GM18519 (cell line): ENCODE results near the gene GPR162.

Experiments used
- ATAC-seq: cut with Tn5 transposase; IDR thresholded peaks from one replicate; pipeline ENCODE4 v1.9.1; 2021; ENCODE audit warnings: mild to moderate bottlenecking, moderate library complexity; ENCODE audit not compliant: unreplicated experiment, low FRiP score

The GPR162 gene

DNA sequence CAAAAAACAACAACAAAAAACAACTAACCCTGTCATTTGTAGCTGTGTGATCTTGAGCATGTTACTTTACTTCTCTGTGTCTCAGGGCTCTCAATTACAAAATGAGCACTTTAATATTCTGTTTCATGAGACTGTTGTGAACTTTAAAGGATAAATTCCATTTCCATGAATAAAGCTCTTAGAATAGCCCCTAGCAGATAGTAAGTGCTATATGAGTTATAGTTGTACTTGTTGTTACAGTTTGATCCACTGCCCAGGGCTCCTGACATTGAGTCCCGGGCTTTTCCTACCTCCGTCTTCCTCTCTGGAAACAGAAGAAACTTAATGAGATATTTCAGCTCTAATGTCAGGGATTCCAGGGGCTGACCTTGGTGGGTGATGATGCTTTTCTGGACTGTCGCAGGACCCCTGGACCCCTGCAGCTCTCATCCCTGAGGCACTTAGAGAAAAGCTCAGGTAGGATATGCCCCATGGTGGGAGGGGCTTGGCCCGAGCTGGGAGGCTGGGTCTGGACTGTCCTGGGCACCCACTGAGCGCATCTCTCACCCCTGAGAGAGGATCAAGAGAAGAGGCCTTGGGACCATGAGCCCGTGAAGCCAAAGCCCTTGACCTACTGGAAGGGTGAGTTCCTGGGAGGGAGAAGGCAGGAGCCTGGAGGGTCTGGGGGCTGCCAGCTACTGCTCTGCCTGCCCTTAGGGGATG is 11.7 kb downstream of the GPR162 start:
- no peak for ATAC-seq

DNA sequence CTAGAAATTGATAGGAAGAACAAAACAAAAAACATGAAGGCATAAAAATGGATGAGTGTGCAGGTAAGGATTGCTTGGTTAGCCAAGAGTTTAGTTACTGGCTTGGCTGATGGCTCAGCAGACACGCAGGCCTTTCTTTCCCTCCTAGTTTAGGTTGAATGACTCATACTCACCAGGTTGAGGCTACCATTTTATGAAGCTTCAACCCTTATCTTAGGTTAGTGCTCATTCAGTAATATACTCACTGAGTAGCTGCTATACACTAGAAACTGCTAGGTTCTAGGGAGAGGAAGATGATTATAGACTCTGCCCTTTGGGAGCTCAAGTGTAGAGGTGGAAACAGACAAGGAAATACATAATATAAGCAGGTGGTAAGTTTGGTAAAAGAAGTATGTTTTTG is 12.6 kb downstream of the GPR162 start:
- no peak for ATAC-seq

DNA sequence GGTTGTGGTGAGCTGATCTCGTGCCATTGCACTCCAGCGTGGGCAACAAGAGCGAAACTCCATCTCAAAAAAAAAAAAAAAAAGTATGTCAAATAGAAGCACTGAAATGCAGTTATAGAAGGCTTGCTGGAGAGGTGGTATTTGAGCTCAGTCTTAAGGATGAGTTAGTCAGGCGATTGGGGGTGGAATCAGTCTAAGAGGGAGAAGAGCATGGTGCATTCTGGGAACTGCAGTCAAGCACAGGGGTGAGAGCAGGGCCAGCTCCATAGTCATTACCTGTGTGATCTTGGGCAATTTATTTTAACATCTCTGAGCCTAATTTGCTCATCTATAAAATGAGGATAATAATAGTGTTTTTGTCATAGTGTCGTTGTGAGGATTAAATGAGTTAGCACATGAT is 13.3 kb downstream of the GPR162 start:
- no peak for ATAC-seq

DNA sequence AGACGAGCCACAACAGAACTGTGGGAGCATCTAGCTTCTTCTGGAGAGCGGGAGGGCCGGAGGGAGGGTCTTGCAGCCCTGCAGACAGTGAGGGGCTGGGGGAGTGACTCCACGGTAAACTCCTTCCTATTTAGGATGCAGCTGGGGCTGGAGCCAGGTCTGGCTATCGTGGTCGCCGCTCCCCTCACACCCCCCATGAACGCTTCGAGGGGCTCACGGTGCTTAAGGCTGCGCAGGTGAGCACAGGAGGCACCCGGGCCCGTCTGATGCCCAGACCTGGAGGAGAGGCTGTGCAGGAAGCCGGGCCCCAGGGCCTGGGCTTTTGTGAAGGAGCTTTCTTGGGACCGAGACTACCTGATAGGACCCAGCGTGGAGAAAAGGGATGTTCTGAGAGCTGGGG is 15.2 kb downstream of the GPR162 start:
- ATAC-seq, result no peak

DNA sequence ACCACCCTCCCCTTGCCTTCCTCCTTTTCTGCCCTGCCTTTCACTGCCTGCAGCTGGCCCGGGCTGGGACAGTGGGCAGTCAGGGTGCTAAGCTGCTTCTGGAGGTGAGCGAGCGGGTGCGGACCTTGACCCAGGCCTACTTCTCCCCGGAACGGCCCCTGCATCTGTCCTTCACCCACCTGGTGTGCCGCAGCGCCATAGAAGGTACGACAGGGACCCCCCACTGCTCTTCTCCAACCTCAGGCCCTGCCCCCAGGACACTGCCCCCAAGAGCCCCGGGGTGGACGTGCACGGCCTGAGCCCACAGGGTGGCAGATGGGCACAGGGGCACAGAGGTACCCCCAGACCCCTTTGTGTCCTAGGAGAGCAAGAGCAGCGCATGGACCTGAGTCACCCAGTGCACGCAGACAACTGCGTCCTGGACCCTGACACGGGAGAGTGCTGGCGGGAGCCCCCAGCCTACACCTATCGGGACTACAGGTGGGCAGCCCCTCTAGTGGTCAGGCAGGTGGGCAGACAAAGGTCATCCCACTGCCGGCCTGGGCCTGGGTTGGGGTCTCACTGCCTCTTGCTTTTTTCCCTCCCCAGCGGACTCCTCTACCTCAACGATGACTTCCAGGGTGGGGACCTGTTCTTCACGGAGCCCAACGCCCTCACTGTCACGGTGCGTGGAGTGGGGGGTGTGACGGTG is 15.9 kb downstream of the GPR162 start:
- ATAC-seq, result no peak

DNA sequence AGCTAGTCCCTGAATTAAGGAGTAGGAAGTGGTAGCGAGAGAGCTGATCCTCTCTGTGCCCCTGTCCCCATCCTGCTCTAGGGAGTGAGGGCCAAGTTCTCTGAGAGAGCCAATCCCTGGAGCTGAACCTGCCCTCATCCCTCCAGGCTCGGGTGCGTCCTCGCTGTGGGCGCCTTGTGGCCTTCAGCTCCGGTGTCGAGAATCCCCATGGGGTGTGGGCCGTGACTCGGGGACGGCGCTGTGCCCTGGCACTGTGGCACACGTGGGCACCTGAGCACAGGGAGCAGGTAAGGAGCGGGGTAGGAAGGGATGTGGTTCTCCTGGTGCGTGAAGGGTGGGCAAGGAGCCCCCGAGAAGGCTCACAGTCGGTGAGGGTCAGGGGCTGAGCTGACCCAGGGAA is 17.2 kb downstream of the GPR162 start:
- ATAC-seq, result no peak

DNA sequence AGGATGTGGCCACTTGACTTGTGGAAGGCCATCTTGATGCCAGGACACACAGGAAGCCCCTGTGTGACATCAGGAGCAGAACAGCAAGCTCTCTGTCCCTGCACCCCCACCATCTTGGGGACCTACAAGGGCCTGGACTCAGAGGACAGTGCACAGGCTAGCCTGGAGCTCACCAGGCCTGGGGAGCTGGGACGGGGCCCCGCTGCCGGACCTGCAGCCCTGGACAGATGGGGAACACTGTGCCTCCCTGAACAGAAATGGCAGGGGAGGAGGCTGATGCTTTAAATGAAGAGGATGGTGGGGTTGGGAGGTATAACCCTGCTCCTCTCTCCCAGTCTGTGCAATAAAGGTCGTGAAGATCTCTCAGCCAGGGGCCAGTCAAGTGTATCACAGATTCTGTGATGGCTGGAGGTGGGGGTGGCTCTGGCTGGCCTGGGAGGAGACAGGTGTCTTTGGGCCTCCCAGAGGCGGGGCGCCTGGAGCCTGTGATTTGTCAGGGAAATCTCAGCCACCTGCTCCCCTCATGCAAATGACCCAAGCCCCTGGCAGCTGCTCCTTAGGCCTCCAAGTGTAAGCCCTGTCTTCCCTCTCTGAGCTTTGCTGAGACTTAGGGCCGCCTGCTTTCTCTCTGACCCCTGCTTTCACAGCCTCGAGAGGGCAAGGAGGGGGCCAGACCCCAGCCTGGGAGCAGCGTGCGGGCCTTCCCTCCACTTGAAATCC is 18.0 kb downstream of the GPR162 start:
- ATAC-seq, result peak; percentile 62

DNA sequence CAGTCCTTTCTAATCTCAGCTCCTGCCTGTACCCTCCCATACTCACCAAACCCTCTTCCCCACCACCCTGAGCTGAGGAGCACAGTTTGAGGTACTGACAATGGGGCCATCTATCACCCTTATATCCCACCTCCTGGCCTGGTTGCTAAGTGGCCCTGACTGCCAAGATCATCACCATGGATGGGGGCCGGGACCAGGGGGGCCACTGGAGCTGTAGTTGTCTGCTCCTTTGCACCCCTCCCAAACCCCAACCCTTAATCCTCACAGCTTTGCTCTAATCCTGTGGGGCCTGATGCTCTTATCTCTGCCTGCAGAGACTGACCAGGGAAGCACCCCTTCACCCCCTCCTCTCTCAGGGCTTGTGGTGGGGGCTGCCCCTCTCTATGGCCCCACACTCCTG is 18.7 kb downstream of the GPR162 start:
- no peak for ATAC-seq

DNA sequence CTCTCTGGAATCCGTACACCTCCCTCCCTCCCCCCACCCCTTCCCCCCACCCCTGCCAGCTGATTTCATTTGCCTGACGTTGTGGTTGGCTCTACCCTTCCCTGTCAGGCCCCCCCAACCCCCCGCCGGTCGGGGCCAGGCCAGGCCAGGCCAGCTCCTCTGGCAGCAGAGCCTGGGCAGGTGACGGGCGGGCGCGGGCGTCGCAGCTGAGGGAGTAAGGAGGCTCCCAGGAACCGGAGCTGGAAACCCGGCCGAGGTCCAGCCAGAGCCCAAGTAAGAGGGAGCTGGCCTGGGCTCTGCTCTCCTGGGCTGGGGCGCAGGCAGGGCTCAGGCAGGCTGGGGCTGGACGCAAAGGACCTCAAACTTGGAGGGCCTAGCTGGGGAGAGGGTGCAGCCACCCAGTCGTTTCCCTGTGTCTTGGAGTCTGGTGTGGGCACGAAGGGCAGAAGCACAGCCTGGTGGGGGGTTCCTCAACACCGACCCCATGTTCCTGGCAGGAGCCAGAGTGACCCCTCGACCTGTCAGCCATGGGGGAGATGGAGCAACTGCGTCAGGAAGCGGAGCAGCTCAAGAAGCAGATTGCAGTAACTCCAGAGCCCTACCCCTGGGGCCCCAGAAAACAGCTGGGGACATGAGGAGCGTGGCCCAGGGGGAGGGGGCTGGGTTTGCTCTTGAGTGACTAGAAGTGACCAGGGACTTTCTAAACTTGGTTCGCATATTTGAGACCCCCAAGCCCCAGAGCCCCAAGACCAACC is 19.3 kb downstream of the GPR162 start, which contains the start of gene GNB3:
GNB3 (plus strand) TSS at position 165 of the 755 bp plus-strand sequence; CDS start at position 528, 363 bp downstream.
- no peak for ATAC-seq

DNA sequence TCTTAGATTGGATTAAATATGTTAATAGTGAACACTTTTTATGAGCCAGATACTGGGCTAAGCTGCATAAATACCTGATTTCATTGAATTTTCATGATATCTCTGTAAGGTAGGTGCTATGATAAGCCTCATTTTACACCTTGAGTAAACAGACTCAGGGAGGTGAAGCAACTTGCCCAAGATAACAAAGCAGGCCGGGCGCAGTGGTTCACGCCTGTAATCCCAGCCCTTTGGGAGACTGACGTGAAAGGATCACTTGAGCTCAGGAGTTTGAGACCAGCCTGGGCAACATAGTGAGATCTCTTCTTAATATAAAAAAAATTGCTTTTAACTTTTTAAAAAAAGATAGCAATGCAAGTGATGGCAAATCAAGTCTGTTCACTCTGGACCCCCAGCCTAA is 20.5 kb downstream of the GPR162 start:
- ATAC-seq, result no peak

DNA sequence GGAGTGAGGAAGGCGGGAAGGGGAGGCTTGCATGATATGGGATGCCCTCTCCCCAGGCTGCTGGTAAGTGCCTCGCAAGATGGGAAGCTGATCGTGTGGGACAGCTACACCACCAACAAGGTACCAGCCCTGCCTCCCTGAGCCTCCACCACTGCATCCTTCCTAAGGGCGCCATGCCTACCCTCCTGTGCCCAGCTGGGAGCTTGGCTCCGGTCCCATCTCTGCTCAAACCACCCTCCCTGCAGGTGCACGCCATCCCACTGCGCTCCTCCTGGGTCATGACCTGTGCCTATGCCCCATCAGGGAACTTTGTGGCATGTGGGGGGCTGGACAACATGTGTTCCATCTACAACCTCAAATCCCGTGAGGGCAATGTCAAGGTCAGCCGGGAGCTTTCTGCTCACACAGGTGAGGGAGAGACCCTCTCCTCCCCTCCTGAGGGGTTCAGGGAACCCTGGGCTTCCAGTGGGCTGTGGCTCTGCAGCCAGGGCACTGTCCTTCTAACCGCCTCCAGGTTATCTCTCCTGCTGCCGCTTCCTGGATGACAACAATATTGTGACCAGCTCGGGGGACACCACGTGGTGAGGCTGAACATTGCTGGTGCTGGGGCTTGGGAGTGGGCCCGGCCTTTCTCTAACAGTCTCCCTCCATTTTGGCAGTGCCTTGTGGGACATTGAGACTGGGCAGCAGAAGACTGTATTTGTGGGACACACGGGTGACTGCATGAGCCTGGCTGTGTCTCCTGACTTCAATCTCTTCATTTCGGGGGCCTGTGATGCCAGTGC is 21.7 kb downstream of the GPR162 start:
- ATAC-seq, result no peak

DNA sequence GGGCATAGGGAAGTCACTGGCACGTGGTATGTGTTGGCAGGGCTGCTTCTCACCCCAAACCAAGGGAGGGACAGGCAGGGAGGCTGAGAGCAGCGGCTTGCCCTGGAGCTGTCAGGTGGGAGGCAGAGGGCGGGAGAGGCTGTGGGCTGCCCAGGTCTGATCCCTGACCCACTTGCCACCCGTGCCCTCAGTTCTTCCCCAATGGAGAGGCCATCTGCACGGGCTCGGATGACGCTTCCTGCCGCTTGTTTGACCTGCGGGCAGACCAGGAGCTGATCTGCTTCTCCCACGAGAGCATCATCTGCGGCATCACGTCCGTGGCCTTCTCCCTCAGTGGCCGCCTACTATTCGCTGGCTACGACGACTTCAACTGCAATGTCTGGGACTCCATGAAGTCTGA is 23.8 kb downstream of the GPR162 start:
- no peak for ATAC-seq

DNA sequence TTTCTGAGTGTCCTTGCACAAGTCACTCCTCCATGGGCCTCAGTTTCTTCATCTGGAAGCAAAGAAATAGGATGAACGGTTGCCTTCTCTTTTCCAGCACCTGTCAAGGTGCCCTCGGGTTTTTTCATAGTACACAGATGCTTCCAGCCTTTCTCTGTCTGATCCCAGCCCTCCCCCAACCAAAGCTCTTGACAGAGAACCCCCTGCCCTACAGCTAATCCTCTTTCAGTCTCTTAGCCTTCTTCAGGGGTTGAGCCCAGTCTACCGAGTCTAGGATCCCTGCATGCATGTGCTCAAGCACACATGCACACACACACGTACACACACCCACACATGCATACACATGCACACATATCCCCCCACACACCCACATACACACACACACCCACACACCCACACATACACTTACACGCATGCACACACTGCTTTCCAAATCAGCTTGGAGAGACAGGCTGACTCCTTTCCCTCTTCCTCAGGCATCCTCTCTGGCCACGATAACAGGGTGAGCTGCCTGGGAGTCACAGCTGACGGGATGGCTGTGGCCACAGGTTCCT is 24.8 kb downstream of the GPR162 start:
- no peak for ATAC-seq

DNA sequence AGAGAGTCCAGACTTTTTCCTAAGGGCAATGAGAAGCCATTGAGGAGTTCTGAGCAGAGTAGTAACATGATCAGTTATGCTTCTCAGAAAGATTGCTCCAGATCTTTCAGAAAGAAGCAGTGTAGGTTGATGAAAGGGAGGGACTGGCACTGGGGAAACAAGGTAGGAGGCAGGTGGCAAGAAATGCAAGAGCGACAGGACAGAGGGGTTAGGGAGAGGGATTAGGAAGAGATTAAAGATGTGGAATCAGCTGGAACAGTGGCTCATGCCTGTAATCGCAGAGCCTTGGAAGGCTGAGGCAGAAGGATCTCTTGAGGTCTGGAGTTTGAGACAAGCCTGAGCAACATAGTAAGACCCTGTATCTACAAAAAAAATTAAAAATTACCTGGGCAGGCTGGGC is 26.1 kb downstream of the GPR162 start:
- no peak for ATAC-seq

DNA sequence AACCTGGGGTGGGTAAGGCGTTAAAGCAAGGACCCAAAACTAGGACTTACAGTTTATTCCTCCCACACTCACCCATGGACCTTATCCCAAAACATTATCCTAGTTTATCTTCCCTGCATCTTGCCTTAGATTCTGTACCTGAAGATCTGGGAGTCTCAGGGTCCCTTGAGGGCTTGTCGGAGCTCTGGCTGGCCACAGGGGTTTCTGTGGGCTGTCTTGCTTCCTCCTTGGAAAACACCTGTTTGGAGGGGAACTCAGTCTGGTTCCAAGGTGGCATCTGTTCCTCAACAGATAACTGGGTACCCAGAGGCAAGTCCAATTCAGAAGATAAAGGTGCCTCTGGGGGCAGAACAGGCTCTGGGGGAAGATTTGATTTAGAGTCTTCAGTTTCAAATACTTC is 27.8 kb downstream of the GPR162 start:
- ATAC-seq, result no peak

DNA sequence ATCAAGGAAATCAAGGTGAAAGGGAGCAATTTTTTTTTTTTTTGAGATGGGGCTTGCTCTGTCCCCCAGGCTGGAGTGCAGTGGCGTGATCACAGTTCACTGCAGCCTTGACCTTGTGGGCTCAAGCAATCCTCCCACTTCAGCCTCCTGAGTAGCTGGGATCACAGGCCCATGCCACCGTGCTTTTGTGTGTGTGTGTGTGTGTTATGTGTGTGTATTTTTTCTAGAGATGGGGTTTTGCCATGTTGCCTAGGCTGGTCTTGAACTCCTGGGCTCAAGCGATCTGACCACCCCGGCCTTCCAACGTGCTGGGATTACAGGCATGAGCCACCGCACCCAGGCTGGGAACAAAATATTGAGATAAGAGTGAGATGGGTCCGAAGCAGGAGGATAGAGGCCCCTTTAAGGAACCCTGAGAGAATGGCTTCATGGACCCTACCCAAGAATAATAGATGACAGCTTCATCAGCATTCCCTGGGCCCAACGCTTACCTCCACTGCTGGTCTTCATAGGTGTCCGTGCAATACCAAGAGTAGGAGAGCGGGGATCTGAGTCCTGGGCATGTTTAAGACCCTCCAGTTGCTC is 28.4 kb downstream of the GPR162 start:
- ATAC-seq, result no peak

DNA sequence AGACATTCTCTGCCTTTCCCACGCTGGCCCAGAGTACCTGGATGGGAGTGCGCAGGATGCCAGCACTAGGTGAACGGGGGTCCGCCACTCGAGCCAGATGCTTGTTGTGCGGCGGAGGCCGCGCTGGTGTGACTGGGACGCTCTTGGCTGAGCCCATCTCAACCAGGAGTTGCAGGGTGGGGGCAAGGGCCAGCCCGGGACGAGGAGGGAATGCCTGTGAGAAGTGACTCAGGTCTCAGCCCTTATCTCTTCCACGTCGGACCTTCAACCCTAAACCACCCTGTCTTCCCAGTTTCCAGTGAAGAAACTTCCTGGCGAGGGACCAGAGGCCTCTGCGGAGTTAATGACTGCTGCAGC is 29.2 kb downstream of the GPR162 start:
- ATAC-seq, result no peak

DNA sequence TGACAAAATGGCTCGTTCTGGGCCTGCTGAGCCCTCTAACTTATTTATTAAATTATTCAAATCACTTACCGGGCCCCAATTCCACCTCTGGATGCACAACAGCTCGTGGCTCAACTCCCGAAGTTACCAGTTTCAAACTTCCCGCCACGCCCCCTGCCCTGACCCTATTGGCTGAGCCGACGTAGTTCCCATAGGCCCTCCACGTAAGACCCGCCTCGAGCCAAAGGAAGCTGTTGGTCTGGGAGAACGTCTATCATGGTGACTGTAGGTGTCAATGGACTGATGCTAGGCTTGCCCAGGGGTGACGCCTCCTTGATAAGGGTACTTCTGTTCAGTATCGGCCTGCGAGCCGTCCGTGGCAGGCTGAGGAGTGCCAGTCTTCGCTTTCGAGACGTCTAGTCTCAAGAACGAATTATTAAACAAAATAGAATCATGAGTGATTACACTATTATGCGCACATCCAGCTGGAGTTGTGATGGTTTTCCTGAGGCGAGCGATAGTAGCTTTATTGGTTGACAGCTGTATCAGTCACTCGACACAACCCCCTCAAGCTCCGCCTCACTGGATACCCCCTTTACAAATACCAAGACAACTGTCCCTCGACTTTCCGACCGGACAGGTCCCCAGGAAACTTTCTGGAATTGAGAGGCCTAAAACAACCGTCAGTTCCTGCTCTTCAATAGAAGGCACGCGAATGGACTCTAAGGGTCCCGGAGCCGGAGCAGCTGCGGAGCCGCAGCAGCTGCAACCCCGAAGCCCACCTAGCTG is 29.7 kb downstream of the GPR162 start, which contains the start of gene CDCA3:
CDCA3 (minus strand) TSS at position 134 of the 768 bp plus-strand sequence. CDS start 334 bp downstream, outside the sequence.
- peak; percentile 40 for ATAC-seq
